Measurements from ENCODE around the gene GBGT1.

The GBGT1 gene

DNA sequence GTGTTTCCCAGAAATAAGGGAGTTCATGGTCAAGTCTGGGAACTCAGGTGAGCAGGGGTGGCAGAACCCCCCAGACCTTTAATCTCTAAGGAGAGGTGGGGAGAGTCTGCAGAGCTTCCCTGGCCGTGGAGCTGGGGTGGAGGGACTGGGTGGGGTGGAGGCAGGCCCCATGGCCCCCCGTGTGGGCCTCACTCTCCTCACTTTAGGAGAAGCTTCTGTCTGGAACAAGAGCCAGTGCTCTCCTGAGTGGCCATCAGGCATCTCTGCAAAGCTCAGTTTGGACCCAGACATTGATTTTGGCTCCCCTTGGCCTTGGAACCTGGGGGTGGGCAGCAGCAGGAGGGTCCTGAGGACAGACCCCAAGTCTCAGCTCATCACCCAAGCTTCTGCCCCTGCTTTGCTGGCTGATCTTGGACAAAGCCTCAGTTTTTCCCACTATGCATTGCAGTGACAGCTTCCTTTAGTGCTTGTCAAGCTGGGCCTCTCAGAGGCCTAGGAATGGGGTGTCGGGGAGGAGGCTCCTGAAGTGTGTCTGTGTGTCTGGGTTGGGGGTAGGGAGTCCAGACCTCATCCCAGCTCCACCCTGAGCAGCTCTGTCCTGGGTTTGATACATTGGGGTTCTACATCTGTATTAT lies 3.5 kb upstream of the GBGT1 start:
- intact Hi-C loops (cut with DNase I; ENCODE audit: low total_unique reads), result no loop called here
- Histone ChIP-seq H3K27ac (no peak overlapping the region), H3K27me3 (peaks cover 0 to 43% of the 10 kb centered on the region in 2 donors), H3K4me3 (no peak overlapping the region), H3K4me1 (peaks cover 0 to 16% (median 14%) of the 10 kb centered on the region in 4 donors), H3K36me3 (no peaks in the 10 kb centered on the region), H3K9me3 (no peaks in the 10 kb centered on the region)
- TF ChIP-seq, protein P1, sequence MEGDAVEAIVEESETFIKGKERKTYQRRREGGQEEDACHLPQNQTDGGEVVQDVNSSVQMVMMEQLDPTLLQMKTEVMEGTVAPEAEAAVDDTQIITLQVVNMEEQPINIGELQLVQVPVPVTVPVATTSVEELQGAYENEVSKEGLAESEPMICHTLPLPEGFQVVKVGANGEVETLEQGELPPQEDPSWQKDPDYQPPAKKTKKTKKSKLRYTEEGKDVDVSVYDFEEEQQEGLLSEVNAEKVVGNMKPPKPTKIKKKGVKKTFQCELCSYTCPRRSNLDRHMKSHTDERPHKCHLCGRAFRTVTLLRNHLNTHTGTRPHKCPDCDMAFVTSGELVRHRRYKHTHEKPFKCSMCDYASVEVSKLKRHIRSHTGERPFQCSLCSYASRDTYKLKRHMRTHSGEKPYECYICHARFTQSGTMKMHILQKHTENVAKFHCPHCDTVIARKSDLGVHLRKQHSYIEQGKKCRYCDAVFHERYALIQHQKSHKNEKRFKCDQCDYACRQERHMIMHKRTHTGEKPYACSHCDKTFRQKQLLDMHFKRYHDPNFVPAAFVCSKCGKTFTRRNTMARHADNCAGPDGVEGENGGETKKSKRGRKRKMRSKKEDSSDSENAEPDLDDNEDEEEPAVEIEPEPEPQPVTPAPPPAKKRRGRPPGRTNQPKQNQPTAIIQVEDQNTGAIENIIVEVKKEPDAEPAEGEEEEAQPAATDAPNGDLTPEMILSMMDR (IDR thresholded peaks at IDR 0.05), result no peak
- peak in 1 of 2 donors; percentile 28 for DNase-seq

DNA sequence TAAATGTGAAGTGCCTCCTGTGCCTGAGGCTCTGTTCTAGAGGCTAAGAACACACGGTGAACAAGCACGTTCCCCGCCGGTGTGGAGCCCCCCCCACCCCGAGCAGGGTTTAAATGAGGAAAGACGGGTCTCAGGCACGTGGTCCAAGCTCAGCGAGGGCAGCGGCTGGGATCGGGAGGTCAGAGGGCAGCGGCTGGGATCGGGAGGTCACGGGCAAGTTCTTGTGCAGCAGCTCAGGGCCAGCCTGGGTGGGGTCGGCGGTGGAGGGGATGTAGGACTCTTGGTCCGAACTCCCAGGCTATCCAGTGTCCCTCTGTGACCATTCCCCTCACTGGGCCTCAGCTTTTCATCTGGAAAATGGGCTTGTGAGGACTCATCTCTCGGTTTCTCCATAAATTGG lies 2.7 kb upstream of the GBGT1 start:
- TF ChIP-seq, protein P1 (IDR thresholded peaks at IDR 0.05), result no peak
- peak in 1 of 2 donors; percentile 65 for DNase-seq
- intact Hi-C loops (cut with DNase I; ENCODE audit: low total_unique reads), result no loop called here

DNA sequence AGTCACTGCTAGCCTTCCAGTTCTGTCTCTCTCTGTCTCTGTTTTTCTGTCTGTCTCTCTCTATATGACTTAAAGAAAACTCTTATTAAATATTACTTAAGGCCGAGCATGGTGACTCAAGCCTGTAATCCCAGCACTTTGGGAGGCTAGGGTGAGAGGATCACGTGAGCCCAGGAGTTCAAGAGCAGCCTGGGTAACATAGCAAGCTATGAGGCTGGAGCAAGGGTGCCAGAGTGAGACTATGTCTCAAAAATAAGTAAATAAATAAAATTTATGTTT lies 1.7 kb upstream of the GBGT1 start:
- H3K27ac ChIP-seq, result no peak overlapping the region
- intact Hi-C loops (cut with DNase I; ENCODE audit: low total_unique reads), result no loop called here
- no peaks in the 10 kb centered on the region for H3K36me3 ChIP-seq
- H3K9me3 ChIP-seq, result no peaks in the 10 kb centered on the region
- H3K27me3 ChIP-seq, result peaks cover 0 to 28% of the 10 kb centered on the region in 2 donors
- no peak overlapping the region for H3K4me3 ChIP-seq
- peaks cover 0 to 16% (median 14%) of the 10 kb centered on the region in 4 donors for H3K4me1 ChIP-seq
- TF ChIP-seq, protein P1 (IDR thresholded peaks at IDR 0.05), result no peak
- no peak for DNase-seq

More for the DNA sequence above, 2.7 kb upstream of the GBGT1 start:
- Histone ChIP-seq H3K9me3 (no peaks in the 10 kb centered on the region), H3K4me3 (no peak overlapping the region), H3K36me3 (no peaks in the 10 kb centered on the region), H3K4me1 (peaks cover 0 to 16% (median 14%) of the 10 kb centered on the region in 4 donors), H3K27me3 (peaks cover 0 to 36% of the 10 kb centered on the region in 2 donors), H3K27ac (no peak overlapping the region)

DNA sequence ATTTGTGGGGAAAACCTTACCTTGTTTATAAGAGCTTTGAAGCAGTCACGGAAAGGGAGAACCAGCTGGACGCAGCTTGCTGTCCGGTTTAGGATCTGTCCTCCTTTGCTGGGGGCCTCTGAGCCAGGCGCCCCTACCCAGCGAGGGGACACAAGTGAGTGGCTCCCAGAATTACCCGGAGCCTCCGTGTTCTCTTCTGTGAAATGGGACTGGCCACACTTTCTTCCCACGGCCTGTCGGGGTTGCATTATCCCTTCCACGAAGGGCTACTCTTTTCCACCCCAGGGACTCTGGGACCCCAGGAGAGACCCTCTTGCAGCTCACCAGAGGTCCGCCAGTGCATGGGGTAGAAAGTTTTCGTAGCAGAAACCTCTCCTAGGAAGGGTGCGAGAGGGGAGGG lies 477 bp upstream of the GBGT1 start:
- peak overlapping the region; percentile 60 to 64 for H3K27ac ChIP-seq
- DNase-seq, result peak in 1 of 2 donors; percentile 55
- TF ChIP-seq, protein P1 (IDR thresholded peaks at IDR 0.05), result no peak
- intact Hi-C loops (cut with DNase I; ENCODE audit: low total_unique reads), result no loop called here
- H3K36me3 ChIP-seq, result peaks cover 0 to 7% (median 0%) of the 10 kb centered on the region in 3 donors
- H3K27me3 ChIP-seq, result peaks cover 0 to 25% of the 10 kb centered on the region in 2 donors
- no peaks in the 10 kb centered on the region for H3K9me3 ChIP-seq
- H3K4me1 ChIP-seq, result peaks cover 0 to 16% (median 14%) of the 10 kb centered on the region in 4 donors
- peak overlapping the region; percentile 54 to 55 for H3K4me3 ChIP-seq

DNA sequence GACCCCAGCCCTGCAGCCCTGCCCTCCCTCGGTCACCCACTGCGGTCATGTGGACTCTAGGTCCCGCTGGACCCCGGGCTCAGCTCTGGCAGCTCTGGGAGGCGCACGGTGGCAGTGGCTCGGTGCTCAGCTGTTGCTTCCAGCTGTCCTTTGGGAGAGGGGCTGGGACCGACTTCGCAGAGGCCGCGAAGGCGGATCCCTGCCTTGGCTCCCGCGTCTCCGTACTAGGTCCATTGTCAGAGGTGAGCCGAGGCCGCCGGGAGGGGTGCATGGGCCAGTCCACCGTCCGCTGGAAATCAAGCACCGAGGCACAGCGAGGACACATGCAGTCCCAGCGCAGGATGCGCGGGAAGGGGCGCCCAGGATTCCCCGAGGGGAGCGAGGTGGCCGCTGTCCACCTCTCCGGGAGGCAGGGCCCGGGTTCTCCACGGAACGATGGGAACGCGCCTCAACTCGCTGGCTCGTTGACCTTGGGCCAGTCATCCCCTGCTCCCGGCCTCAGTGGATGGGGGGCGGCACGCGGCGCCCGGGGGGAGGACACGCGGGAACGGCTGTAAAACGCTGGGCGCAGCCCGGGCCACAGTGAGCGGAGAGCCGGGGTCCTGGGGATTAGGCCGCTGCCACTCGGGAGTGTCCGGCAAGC lies 732 bp downstream of the GBGT1 start:
- Histone ChIP-seq H3K9me3 (no peaks in the 10 kb centered on the region), H3K36me3 (peaks cover 0 to 9% (median 0%) of the 10 kb centered on the region in 3 donors), H3K27ac (peak overlapping the region; percentile 60 to 64), H3K27me3 (peaks cover 0 to 25% of the 10 kb centered on the region in 2 donors), H3K4me1 (peaks cover 0 to 16% (median 14%) of the 10 kb centered on the region in 4 donors), H3K4me3 (peak overlapping the region; percentile 54 to 55)
- intact Hi-C loops (cut with DNase I; ENCODE audit: low total_unique reads), result no loop called here
- TF ChIP-seq, protein P1 (IDR thresholded peaks at IDR 0.05), result no peak
- peak in 1 of 2 donors; percentile 67 for DNase-seq

Data from tibial artery (tissue), 4 donors.